SK-N-MC (cell line): Measurements from ENCODE around the gene ZNF407.

Experiments used
- EZH2 ChIP-seq: fragments of 200-600 bp; sonication (generic); IDR thresholded peaks from one replicate; pipeline ENCODE4 v1.6.1; 2017; ENCODE audit warnings: antibody characterized with exemption
- FOXP2 ChIP-seq: optimal IDR thresholded peaks from 2 replicates; pipeline ENCODE3; 2011; ENCODE audit warnings: mild to moderate bottlenecking, moderate library complexity; ENCODE audit not compliant: insufficient read depth; ENCODE audit errors: extremely low read length, control extremely low read depth
- POLR2AphosphoS5 ChIP-seq: IDR thresholded peaks from 2 replicates; pipeline ENCODE4 v1.6.1; 2012; ENCODE audit warnings: mild to moderate bottlenecking, low read depth, low read length, borderline replicate concordance

- TF ChIP-seq POLR2AphosphoS5 = no peak
- no peak for TF ChIP-seq EZH2
- no peak for TF ChIP-seq FOXP2
Measured at GRCh38 chr18:75041586-75041985, 443.9 kb downstream of the ZNF407 start.
